HCT116 (cell line): ENCODE measurements around the gene NT5C2. TPM values are rescaled to one million over a fixed set of nuclear protein-coding genes. Genes with fewer than 3 reads are reported as not detected.
"Not testable (repeated sequence)": the region's sequence is repeated elsewhere in the genome, so short reads cannot be mapped to it uniquely, and the experiment has no call there.

Source experiments
- ATAC-seq: fragments of 200-7000 bp; cut with Tn5 transposase; 2 replicates; pipeline ENCODE4 v1.9.1; 2020; ENCODE audit warnings: mild to moderate bottlenecking, moderate library complexity
- BruUV-seq: library from RNA; stranded (reverse); fragments of 400-500 nt; replicated peaks from 2 replicates; lab custom pipeline; 2021; lab: Mats Ljungman, UMichigan
- CTCF ChIA-PET: fragments of 300-600 bp; sonication (Branson Sonifier 250); formaldehyde crosslinking; loops from one replicate; lab custom pipeline; 2021; ENCODE audit warnings: antibody characterized with exemption; lab: Charles Lee
- POLR2A ChIA-PET: fragments of 300-600, 350-600 bp; sonication (Branson Sonifier 250); formaldehyde crosslinking; loops from one replicate; lab custom pipeline; 2021; ENCODE audit warnings: antibody characterized with exemption; lab: Charles Lee
- RAD21 ChIA-PET, 2 experiments: fragments of 300-600 bp; sonication (Branson Sonifier 250); formaldehyde crosslinking; loops; one replicate each; lab custom pipeline; 2023; ENCODE audit warnings: low total read pairs in 2 of 2; ENCODE audit not compliant: uncharacterized antibody in 2 of 2, unreplicated experiment in 2 of 2, low non-redundant PET in 1 of 2; lab: Charles Lee
- DNase-seq: peaks from one replicate; pipeline ENCODE4 v3.0.0-alpha.2; 2010; ENCODE audit warnings: low read depth, low spot score
- H2AFZ ChIP-seq: fragments of 200-600 bp; shearing (Covaris generic), sonication (generic); 2 replicates; pipeline ENCODE4 v1.6.1; 2017; ENCODE audit warnings: low read depth, mixed run types, mixed read lengths, antibody characterized with exemption, low read length; ENCODE audit not compliant: poor library complexity, severe bottlenecking
- H3K27ac ChIP-seq: 2 replicates; pipeline ENCODE4 v1.5.1; 2012; ENCODE audit warnings: low read depth, low read length
- H3K27me3 ChIP-seq: fragments of 200-600 bp; sonication (generic); 2 replicates; pipeline ENCODE4 v1.6.1; 2016; ENCODE audit warnings: mixed run types, low read length, mixed read lengths; ENCODE audit not compliant: insufficient read depth
- H3K36me3 ChIP-seq, 2 experiments: fragments of 200-500 bp in 1 of 2; fragments of 200-600 bp in 1 of 2; sonication (Bioruptor generic) in 1 of 2; sonication (generic) in 1 of 2; 2 replicates each; pipeline versions ENCODE4 v1.5.1 to v1.6.1; 2014 to 2016; ENCODE audit warnings: low read length in 2 of 2, inconsistent platforms in 1 of 2, mixed read lengths in 1 of 2, mixed run types in 1 of 2; ENCODE audit not compliant: insufficient read depth in 2 of 2, control insufficient read depth in 1 of 2
- H3K4me1 ChIP-seq, 2 experiments: fragments of 200-600 bp in 1 of 2; sonication (generic) in 1 of 2; 2 replicates each; pipeline versions ENCODE4 v1.5.1 to v1.6.1; 2012 to 2017; ENCODE audit warnings: low read length in 2 of 2, inconsistent platforms in 1 of 2, mild to moderate bottlenecking in 1 of 2, mixed read lengths in 1 of 2, mixed run types in 1 of 2, moderate library complexity in 1 of 2; ENCODE audit not compliant: insufficient read depth in 2 of 2, control insufficient read depth in 1 of 2
- H3K4me2 ChIP-seq: fragments of 200-600 bp; sonication (generic); 2 replicates; pipeline ENCODE4 v1.6.1; 2017; ENCODE audit warnings: mixed run types, low read length, mixed read lengths
- H3K4me3 ChIP-seq, 2 experiments: fragments of 200-600 bp in 1 of 2; sonication (generic) in 1 of 2; replicated peaks in 1 of 2; 2 replicates each; pipeline ENCODE4 v1.5.1; 2011 to 2016; ENCODE audit warnings: low read length in 2 of 2, control low read depth in 1 of 2, low read depth in 1 of 2, mild to moderate bottlenecking in 1 of 2, mixed read lengths in 1 of 2, mixed run types in 1 of 2
- H3K79me2 ChIP-seq: fragments of 200-600 bp; sonication (generic); 2 replicates; pipeline ENCODE4 v1.6.1; 2017; ENCODE audit warnings: mild to moderate bottlenecking, mixed run types, low read length, moderate library complexity, mixed read lengths; ENCODE audit not compliant: insufficient read depth
- H3K9ac ChIP-seq: fragments of 200-600 bp; sonication (generic); 2 replicates; pipeline ENCODE4 v1.6.1; 2016; ENCODE audit warnings: low read length, mixed read lengths
- H3K9me2 ChIP-seq: fragments of 200-600 bp; sonication (generic), shearing (Covaris generic); 2 replicates; pipeline ENCODE4 v1.6.1; 2017; ENCODE audit warnings: mixed run types, mild to moderate bottlenecking, moderate library complexity; ENCODE audit not compliant: insufficient read depth
- H3K9me3 ChIP-seq, 2 experiments: fragments of 200-500 bp in 1 of 2; fragments of 200-600 bp in 1 of 2; sonication (Bioruptor generic) in 1 of 2; sonication (generic) in 1 of 2; 2 replicates each; pipeline ENCODE4 v1.6.1; 2014 to 2017; ENCODE audit warnings: low read length in 2 of 2, mixed read lengths in 2 of 2, inconsistent platforms in 1 of 2, low read depth in 1 of 2, mild to moderate bottlenecking in 1 of 2, mixed run types in 1 of 2, moderate library complexity in 1 of 2; ENCODE audit not compliant: control insufficient read depth in 1 of 2, insufficient read depth in 1 of 2
- H4K20me1 ChIP-seq: fragments of 200-600 bp; sonication (generic), shearing (Covaris generic); 2 replicates; pipeline ENCODE4 v1.6.1; 2017; ENCODE audit warnings: mixed run types, mild to moderate bottlenecking, moderate library complexity; ENCODE audit not compliant: insufficient read depth
- CEBPB ChIP-seq: IDR thresholded peaks from 2 replicates; pipeline ENCODE4 v1.6.1; 2012; ENCODE audit warnings: low read depth
- ELF1 ChIP-seq: IDR thresholded peaks from 2 replicates; pipeline ENCODE4 v1.6.1; 2012; ENCODE audit warnings: low read depth, borderline replicate concordance
- EZH2phosphoT487 ChIP-seq: fragments of 200-600 bp; IDR thresholded peaks from 2 replicates; pipeline ENCODE4 v1.6.1; 2018; ENCODE audit warnings: antibody characterized with exemption, borderline replicate concordance
- MAX ChIP-seq: IDR thresholded peaks from 2 replicates; pipeline ENCODE4 v1.6.1; 2012
- ZNF274 ChIP-seq: fragments of 200-500 bp; sonication (Bioruptor generic); IDR thresholded peaks from 2 replicates; pipeline ENCODE4 v1.6.1; 2014; ENCODE audit warnings: mild to moderate bottlenecking, low read depth, low read length, inconsistent platforms
- intact Hi-C: fragments of 100-400 bp; cut with micrococcal nuclease; formaldehyde crosslinking; loops from 2 replicates; pipeline ENCODE4 v1.10.0; 2022
- total RNA-seq: library from RNA; stranded (reverse); gene quantifications from one replicate; pipeline ENCODE4 v1.2.1, GENCODE V29; 2021; ENCODE audit not compliant: unreplicated experiment

NT5C2 gene
- total RNA-seq, 1 experiment from 2014 or later: 63.0 TPM

- BruUV-seq: no TSS peak
- no peak overlapping the region for H3K4me3 ChIP-seq
- RAD21 ChIA-PET: interaction anchor here in 1 of 2 experiments (0.6 kb wide), 1 partner anchor 477 kb away, joined by 5 read pairs; no protein-coding TSS in a partner anchor
- no peak overlapping the region for H3K27ac ChIP-seq
- no peaks in the 10 kb centered on the region for H3K79me2 ChIP-seq
- H3K9ac ChIP-seq: no peak overlapping the region
- peaks cover 3 to 14% of the 10 kb centered on the region in 2 experiments; a peak in 2 of 4 replicates for H3K9me3 ChIP-seq
- ATAC-seq (no peak), DNase-seq (no peak)
- H2AFZ ChIP-seq: no peak overlapping the region
- no peaks in the 10 kb centered on the region for H3K9me2 ChIP-seq
- no peaks in the 10 kb centered on the region for H3K36me3 ChIP-seq
- H4K20me1 ChIP-seq: no peaks in the 10 kb centered on the region
- no peak overlapping the region for H3K4me2 ChIP-seq
- TF ChIP-seq ZNF274: no peak
- TF ChIP-seq MAX: no peak
- no peak for TF ChIP-seq CEBPB
- TF ChIP-seq ELF1: no peak
- TF ChIP-seq EZH2phosphoT487: no peak
- intact Hi-C loops: no loop called here
- CTCF ChIA-PET: no interaction called here
- POLR2A ChIA-PET: no interaction called here
- H3K4me1 ChIP-seq: peaks cover 3 to 5% of the 10 kb centered on the region in 2 experiments; a peak in 2 of 4 replicates
- no peaks in the 10 kb centered on the region for H3K27me3 ChIP-seq
Observed at GRCh38 chr10:103207141-103207540, 14.1 kb upstream of the NT5C2 start.

- H3K27me3 ChIP-seq, CTCF ChIA-PET, intact Hi-C loops, ATAC-seq, H4K20me1 ChIP-seq, POLR2A ChIA-PET, H3K27ac ChIP-seq, H2AFZ ChIP-seq, H3K79me2 ChIP-seq, H3K4me2 ChIP-seq, DNase-seq, H3K4me1 ChIP-seq, H3K9me2 ChIP-seq, BruUV-seq, H3K36me3 ChIP-seq, H3K9ac ChIP-seq, H3K4me3 ChIP-seq: not testable (repeated sequence)
- peaks cover 3 to 11% of the 10 kb centered on the region in 2 experiments; a peak in 2 of 4 replicates for H3K9me3 ChIP-seq
- RAD21 ChIA-PET: interaction anchor here in 1 of 2 experiments (0.6 kb wide), 1 partner anchor 477 kb away, joined by 5 read pairs; no protein-coding TSS in a partner anchor
Observed at GRCh38 chr10:103206715-103207114, 13.6 kb upstream of the NT5C2 start.

DNA sequence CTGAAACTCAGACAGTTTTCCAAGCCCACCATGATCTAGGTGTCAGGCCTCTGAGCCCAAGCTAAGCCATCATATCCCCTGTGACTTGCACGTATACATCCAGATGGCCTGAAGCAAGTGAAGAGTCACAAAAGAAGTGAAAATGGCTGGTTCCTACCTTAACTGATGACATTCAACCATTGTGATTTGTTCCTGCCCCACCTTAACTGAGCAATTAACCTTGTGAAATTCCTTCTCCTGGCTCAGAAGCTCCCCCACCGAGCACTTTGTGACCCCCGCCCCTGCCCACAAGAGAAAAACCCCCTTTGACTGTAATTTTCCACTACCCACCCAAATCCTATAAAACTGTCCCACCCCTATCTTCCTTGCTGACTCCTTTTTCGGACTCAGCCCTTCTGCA is 12.3 kb upstream of the NT5C2 start:
- H3K79me2 ChIP-seq, H3K27ac ChIP-seq, CTCF ChIA-PET, intact Hi-C loops, H2AFZ ChIP-seq, H3K4me1 ChIP-seq, H4K20me1 ChIP-seq, H3K9ac ChIP-seq, H3K27me3 ChIP-seq, ATAC-seq, DNase-seq, H3K4me2 ChIP-seq, H3K9me2 ChIP-seq, RAD21 ChIA-PET, POLR2A ChIA-PET, BruUV-seq, H3K4me3 ChIP-seq, H3K36me3 ChIP-seq: not testable (repeated sequence)
- peaks cover 3 to 11% of the 10 kb centered on the region in 2 experiments; a peak in 2 of 4 replicates for H3K9me3 ChIP-seq
